Measurements from ENCODE around the gene KLHL11. TPM values are rescaled to one million over a fixed set of nuclear protein-coding genes. Genes with fewer than 3 reads are reported as not detected.

KLHL11 gene
- total RNA-seq, 1 experiment from 2014 or later = 16.8 TPM

DNA sequence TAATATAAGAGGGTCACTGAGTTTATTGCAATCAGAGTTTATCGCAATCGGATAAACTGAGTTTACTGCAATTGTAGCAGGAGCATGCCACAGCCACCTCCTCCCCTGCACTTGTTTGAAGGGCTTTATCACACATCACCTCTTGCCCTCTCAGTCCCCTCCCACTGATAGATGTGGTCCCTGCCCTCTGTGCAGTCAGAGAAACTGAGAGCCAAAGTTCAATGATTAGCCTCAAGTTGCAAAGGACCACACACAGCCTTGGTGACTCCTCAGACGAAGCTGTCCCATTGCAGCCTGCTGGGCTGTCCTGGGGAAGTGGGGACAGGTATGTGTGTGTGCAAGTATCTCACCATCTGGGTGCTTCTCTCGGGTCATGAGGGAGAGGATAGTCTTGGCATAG, 39.9 kb upstream of the KLHL11 start:
- Histone ChIP-seq H4K5ac (ENCODE audit: insufficient read length, low read depth, low read length) (no peak overlapping the region), H3K14ac (ENCODE audit: insufficient read depth, low read length) (no peak overlapping the region), H3K56ac (ENCODE audit: insufficient read length, low read depth, low read length) (no peak overlapping the region), H2BK15ac (ENCODE audit: low read depth, low read length) (no peak overlapping the region), H3K9ac (ENCODE audit: extremely low read depth, insufficient read length, low read length) (no peak overlapping the region), H3K23me2 (ENCODE audit: insufficient read length, low read depth, low read length, poor library complexity, severe bottlenecking) (no peaks in the 10 kb centered on the region), H3T11ph (ENCODE audit: low read length) (no peak overlapping the region), H4K8ac (replicated peaks; ENCODE audit: insufficient read length, low read depth, low read length) (no peak overlapping the region), H2BK12ac (ENCODE audit: insufficient read length, low read depth, low read length) (no peak overlapping the region), H4K20me1 (ENCODE audit: control insufficient read depth, insufficient read depth, insufficient read length) (peaks cover 3% of the 10 kb centered on the region), H2BK5ac (ENCODE audit: insufficient read length, low read length) (no peak overlapping the region), H3K27me3 (ENCODE audit: insufficient read depth, low read length) (no peaks in the 10 kb centered on the region), H3K27ac (ENCODE audit: insufficient read length, low read depth, low read length) (no peak overlapping the region), H3K4me1 (ENCODE audit: insufficient read depth, low read length) (no peaks in the 10 kb centered on the region), H2AK5ac (ENCODE audit: insufficient read length, low read length) (no peak overlapping the region), H3K79me1 (ENCODE audit: insufficient read depth, low read depth, low read length, poor library complexity, severe bottlenecking) (no peaks in the 10 kb centered on the region), H2BK120ac (ENCODE audit: low read depth, low read length, poor library complexity, severe bottlenecking) (no peak overlapping the region), H3K4ac (ENCODE audit: low read depth, low read length) (no peak overlapping the region), H3K9me3 (ENCODE audit: control insufficient read depth, low read depth, low read length) (no peaks in the 10 kb centered on the region), H3K18ac (ENCODE audit: insufficient read length, low read depth, low read length) (no peak overlapping the region), H3K23ac (ENCODE audit: insufficient read length, low read depth, low read length) (no peak overlapping the region), H4K91ac (ENCODE audit: insufficient read length, low read depth, low read length) (no peak overlapping the region), H2AFZ (ENCODE audit: low read length) (no peak overlapping the region), H3K4me2 (ENCODE audit: insufficient read depth, insufficient read length, low read length) (no peak overlapping the region), H2BK20ac (ENCODE audit: low read depth, low read length, poor library complexity, severe bottlenecking) (no peak overlapping the region), H3K79me2 (ENCODE audit: insufficient read depth, low read length) (no peaks in the 10 kb centered on the region)
- WGBS (ENCODE audit: extremely low coverage, insufficient read length, low lambda C conversion rate) = no CpG with 5 or more reads among the region's 4 CpGs
- Mint-ChIP-seq H3K27ac (no peak overlapping the region; a peak in 1 of 7 replicates), H3K36me3 (ENCODE audit: insufficient read depth in 1 of 3, low read depth in 3 of 3) (peaks cover 68 to 97% (median 94%) of the 10 kb centered on the region in 3 experiments), H3K27me3 (ENCODE audit: low read depth) (no peaks in the 10 kb centered on the region), H3K9me3 (no peaks in the 10 kb centered on the region), H3K4me3 (no peak overlapping the region), H3K4me1 (no peaks in the 10 kb centered on the region)
- TF ChIP-seq, protein P1, sequence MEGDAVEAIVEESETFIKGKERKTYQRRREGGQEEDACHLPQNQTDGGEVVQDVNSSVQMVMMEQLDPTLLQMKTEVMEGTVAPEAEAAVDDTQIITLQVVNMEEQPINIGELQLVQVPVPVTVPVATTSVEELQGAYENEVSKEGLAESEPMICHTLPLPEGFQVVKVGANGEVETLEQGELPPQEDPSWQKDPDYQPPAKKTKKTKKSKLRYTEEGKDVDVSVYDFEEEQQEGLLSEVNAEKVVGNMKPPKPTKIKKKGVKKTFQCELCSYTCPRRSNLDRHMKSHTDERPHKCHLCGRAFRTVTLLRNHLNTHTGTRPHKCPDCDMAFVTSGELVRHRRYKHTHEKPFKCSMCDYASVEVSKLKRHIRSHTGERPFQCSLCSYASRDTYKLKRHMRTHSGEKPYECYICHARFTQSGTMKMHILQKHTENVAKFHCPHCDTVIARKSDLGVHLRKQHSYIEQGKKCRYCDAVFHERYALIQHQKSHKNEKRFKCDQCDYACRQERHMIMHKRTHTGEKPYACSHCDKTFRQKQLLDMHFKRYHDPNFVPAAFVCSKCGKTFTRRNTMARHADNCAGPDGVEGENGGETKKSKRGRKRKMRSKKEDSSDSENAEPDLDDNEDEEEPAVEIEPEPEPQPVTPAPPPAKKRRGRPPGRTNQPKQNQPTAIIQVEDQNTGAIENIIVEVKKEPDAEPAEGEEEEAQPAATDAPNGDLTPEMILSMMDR (conservative IDR thresholded peaks at IDR 0.05) = no peak
- no peak for DNase-seq
